ENCODE measurements around the gene GRB10.
"Not testable (repeated sequence)": the region's sequence is repeated elsewhere in the genome, so short reads cannot be mapped to it uniquely, and the experiment has no call there.

GRB10 gene

GRCh38 chr7:50598460-50599343 lies 184.0 kb downstream of the GRB10 start:
- no peak for DNase-seq

- DNase-seq = no peak
Measured at GRCh38 chr7:50596484-50596883, 186.2 kb downstream of the GRB10 start.

- no peak for DNase-seq
Measured at GRCh38 chr7:50595491-50596102, 187.1 kb downstream of the GRB10 start.

- DNase-seq = no peak
Measured at GRCh38 chr7:50594734-50595485, 187.8 kb downstream of the GRB10 start.

GRCh38 chr7:50594136-50594535 lies 188.6 kb downstream of the GRB10 start:
- no peak for DNase-seq

GRCh38 chr7:50592940-50593339 lies 189.8 kb downstream of the GRB10 start:
- DNase-seq = no peak

GRCh38 chr7:50591480-50592438 lies 190.9 kb downstream of the GRB10 start:
- no peak for DNase-seq

- DNase-seq = no peak
Measured at GRCh38 chr7:50591098-50591479, 191.6 kb downstream of the GRB10 start.

- no peak for DNase-seq
Measured at GRCh38 chr7:50590535-50590934, 192.2 kb downstream of the GRB10 start.

- no peak for DNase-seq
Measured at GRCh38 chr7:50589364-50589763, 193.3 kb downstream of the GRB10 start.

GRCh38 chr7:50588937-50589336 lies 193.8 kb downstream of the GRB10 start:
- no peak for DNase-seq

GRCh38 chr7:50587737-50588136 lies 195.0 kb downstream of the GRB10 start:
- DNase-seq = no peak

- DNase-seq = no peak
Measured at GRCh38 chr7:50584793-50585408, 197.8 kb downstream of the GRB10 start.

- no peak for DNase-seq
Measured at GRCh38 chr7:50584386-50584785, 198.3 kb downstream of the GRB10 start.

- not testable (repeated sequence) for DNase-seq
Measured at GRCh38 chr7:50583295-50583694, 199.4 kb downstream of the GRB10 start.

- not testable (repeated sequence) for DNase-seq
Measured at GRCh38 chr7:50582271-50582670, 200.4 kb downstream of the GRB10 start.

- DNase-seq = not testable (repeated sequence)
Measured at GRCh38 chr7:50580666-50581065, 202.0 kb downstream of the GRB10 start.

- no peak for DNase-seq
Measured at GRCh38 chr7:50580057-50580456, 202.6 kb downstream of the GRB10 start.

GRCh38 chr7:50578105-50578504 lies 204.6 kb downstream of the GRB10 start:
- not testable (repeated sequence) for DNase-seq

GRCh38 chr7:50577569-50577968 lies 205.1 kb downstream of the GRB10 start:
- no peak for DNase-seq

- not testable (repeated sequence) for DNase-seq
Measured at GRCh38 chr7:50576388-50576787, 206.3 kb downstream of the GRB10 start.

GRCh38 chr7:50567715-50568261 lies 214.9 kb downstream of the GRB10 start:
- no peak for DNase-seq
